AG04449 (cell line): ENCODE data around the gene CPNE2.

Experiments
- CTCF ChIA-PET: fragments of 350-600 bp; formaldehyde crosslinking; extraction: SDS; loops from one replicate; lab custom pipeline; 2021; ENCODE audit warnings: antibody characterized with exemption; lab: Yijun Ruan, JAX
- POLR2A ChIA-PET: fragments of 400-600, 350-600 bp; formaldehyde crosslinking; extraction: SDS; loops from one replicate; lab custom pipeline; 2020; ENCODE audit warnings: antibody characterized with exemption, inconsistent platforms; lab: Yijun Ruan, JAX
- DNase-seq: peaks from one replicate; pipeline ENCODE4 v3.0.0-alpha.2; 2010; ENCODE audit warnings: low read depth, low spot score
- H3K4me3 ChIP-seq: 2 replicates; pipeline ENCODE4 v1.5.1; 2011; ENCODE audit warnings: low read depth, mild to moderate bottlenecking, control low read depth, low read length
- CTCF ChIP-seq: IDR thresholded peaks from one replicate; pipeline ENCODE4 v1.5.1; 2011; ENCODE audit warnings: mild to moderate bottlenecking, moderate library complexity, low read length, control low read depth, inconsistent platforms; ENCODE audit not compliant: insufficient read depth; ENCODE audit errors: missing control alignments

Gene CPNE2

GRCh38 chr16:57137566-57138273, 45.3 kb downstream of the CPNE2 start:
- no peak for DNase-seq
- no peak for TF ChIP-seq CTCF
- CTCF ChIA-PET, result interaction anchor here (1.0 to 1.5 kb wide), 3 partner anchors 11 to 54 kb away, joined by 3 read pairs; no protein-coding TSS in a partner anchor
- no peak overlapping the region for H3K4me3 ChIP-seq
- POLR2A ChIA-PET, result interaction anchor here (0.6 kb wide), 1 partner anchor 17 kb away, joined by 4 read pairs; no protein-coding TSS in a partner anchor

- CTCF ChIA-PET, result no interaction called here
- DNase-seq, result no peak
- no peak overlapping the region for H3K4me3 ChIP-seq
- POLR2A ChIA-PET, result interaction anchor here (0.6 kb wide), 1 partner anchor 18 kb away, joined by 4 read pairs; no protein-coding TSS in a partner anchor
- TF ChIP-seq CTCF, result no peak
Observed at GRCh38 chr16:57138281-57138935, 46.0 kb downstream of the CPNE2 start.

- POLR2A ChIA-PET, result no interaction called here
- CTCF ChIA-PET, result interaction anchor here (0.9 to 2.4 kb wide), 3 partner anchors 11 to 48 kb away, joined by 3 to 11 read pairs (median 8); partner anchors contain the start of gene CPNE2
- DNase-seq, result no peak
- H3K4me3 ChIP-seq, result no peak overlapping the region
- TF ChIP-seq CTCF, result no peak
Observed at GRCh38 chr16:57140931-57141668, 48.7 kb downstream of the CPNE2 start.

DNA sequence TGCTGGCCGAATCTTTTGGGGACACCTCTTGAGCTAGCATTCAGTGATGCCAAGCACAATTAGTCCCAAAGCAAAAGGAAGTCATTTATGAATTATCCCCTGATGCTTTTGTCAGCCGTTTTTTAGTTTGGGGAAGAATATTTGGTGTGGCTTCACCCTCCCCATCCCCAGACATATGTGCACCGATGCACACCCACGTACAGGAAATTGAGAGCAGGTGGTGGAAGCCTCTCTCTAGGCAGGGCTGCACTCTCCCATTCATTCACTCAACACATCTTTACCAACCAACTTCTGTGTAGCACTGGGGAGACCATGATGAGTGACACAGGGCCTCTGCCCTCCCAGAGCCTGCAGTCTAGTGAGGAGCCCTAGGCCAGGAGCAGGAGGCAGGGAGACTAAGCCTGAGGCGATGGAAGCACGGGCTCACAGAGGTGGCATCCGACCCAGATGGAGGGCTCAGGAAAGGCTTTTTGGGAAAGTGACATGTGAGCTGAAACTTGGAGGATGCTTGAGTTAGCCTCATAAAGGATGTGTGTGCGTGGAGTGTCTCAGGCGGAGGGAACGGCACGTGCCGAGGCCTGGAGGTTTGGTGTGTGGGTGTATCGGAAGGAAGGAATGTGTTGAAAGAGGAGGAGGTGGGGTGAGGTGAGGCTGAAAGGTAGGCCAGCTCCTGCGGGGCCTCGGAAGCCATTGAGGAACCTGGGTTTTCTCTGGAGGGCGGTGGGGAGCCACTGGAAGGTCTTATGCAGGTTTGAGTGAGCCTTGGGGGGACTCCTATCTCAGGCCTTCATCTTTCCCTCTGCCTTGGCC, 49.6 kb downstream of the CPNE2 start:
- TF ChIP-seq CTCF, result no peak
- ChIA-PET POLR2A (no interaction called here), CTCF (interaction anchor here (0.6 to 2.4 kb wide), 5 partner anchors 10 to 49 kb away, joined by 3 to 11 read pairs (median 3); partner anchors contain the start of gene CPNE2)
- no peak overlapping the region for H3K4me3 ChIP-seq
- DNase-seq, result no peak

DNA sequence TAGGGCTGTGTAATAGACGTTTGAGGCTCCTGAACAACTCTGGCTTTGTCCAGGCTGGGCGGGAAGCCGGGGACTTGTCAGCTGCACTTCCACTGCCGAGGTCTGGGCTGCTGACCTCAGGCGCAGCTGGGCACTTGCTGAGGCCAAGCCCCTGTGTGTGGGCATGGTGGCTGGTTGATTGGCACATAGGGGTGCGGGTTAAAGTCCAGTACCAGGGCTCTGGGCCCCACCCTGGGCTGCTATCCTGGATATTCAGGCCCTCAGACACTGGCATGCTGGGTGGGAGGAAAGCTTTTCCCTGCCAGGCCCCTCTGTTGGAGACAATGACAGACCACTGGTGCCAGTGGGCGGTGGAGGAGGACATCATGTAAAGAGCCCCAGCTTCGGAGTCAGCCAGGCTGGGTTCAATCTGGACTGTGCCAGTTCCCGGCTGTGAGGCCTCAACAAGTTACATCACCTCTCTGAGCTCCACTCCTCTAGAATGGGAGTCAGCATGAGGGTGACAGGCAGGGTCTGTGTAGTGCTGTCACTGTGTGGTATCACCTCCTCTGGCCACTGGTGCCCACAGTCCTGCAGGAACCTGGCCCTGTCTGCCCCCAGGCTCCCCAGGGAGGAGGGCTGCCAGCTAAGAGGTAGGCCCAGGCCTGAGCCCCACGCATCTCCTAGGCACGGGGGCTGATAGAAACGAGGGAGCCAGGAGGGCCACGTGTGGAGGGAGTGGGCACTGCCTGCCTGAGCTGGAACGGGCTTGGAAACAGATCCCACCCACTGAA, 51.0 kb downstream of the CPNE2 start:
- no peak for DNase-seq
- no peak for TF ChIP-seq CTCF
- ChIA-PET POLR2A (no interaction called here), CTCF (interaction anchor here (1.0 to 2.4 kb wide), 3 partner anchors 8 to 39 kb away, joined by 3 to 8 read pairs (median 3); no protein-coding TSS in a partner anchor)
- H3K4me3 ChIP-seq, result no peak overlapping the region
